Lower lobe of right lung (tissue), 2 donors: ENCODE data around the gene FSTL3. TPM values are rescaled to one million over a fixed set of nuclear protein-coding genes. Genes with fewer than 3 reads are reported as not detected.

ENCODE experiments used
- ATAC-seq, 2 donors: fragments of 200-7000 bp; cut with Tn5 transposase; one replicate each; pipeline ENCODE4 v1.9.1; 2020 to 2022; ENCODE audit warnings: mild to moderate bottlenecking in 2 of 2, moderate library complexity in 2 of 2
- DNase-seq: peaks from one replicate; pipeline ENCODE4 v3.0.0-alpha.2; 2020
- H3K27ac ChIP-seq: fragments of 200-600 bp; one replicate; pipeline ENCODE4 v1.8.0; 2022
- H3K27me3 ChIP-seq: fragments of 200-600 bp; one replicate; pipeline ENCODE4 v1.8.0; 2022; ENCODE audit warnings: low read depth
- H3K36me3 ChIP-seq: fragments of 200-600 bp; one replicate; pipeline ENCODE4 v1.8.0; 2022; ENCODE audit warnings: mild to moderate bottlenecking
- H3K4me1 ChIP-seq: fragments of 200-600 bp; one replicate; pipeline ENCODE4 v1.8.0; 2022
- H3K4me3 ChIP-seq: fragments of 200-600 bp; one replicate; pipeline ENCODE4 v1.8.0; 2022; ENCODE audit warnings: mild to moderate bottlenecking
- H3K9me3 ChIP-seq: fragments of 200-600 bp; one replicate; pipeline ENCODE4 v1.8.0; 2022
- CTCF ChIP-seq: fragments of 200-600 bp; IDR thresholded peaks from one replicate; pipeline ENCODE4 v1.8.0; 2022; ENCODE audit warnings: antibody characterized with exemption, mild to moderate bottlenecking
- intact Hi-C: fragments of 100-400 bp; cut with DNase I; formaldehyde crosslinking; loops from one replicate; pipeline ENCODE4 v1.11.0; 2022
- total RNA-seq: library from RNA; stranded (reverse); fragmentation: NEBNext Ultra II Directional; extraction: Animal tissue kit (Norgen Biotek cat#: 25700); gene quantifications from one replicate; pipeline ENCODE4 v1.2.1, GENCODE V29; 2021
- donor health status: DM: no; HTN: yes; CAD: no; lungs with severe emphysema.

FSTL3 gene
- total RNA-seq, 1 donor from 2014 or later = 48.0 TPM

DNA sequence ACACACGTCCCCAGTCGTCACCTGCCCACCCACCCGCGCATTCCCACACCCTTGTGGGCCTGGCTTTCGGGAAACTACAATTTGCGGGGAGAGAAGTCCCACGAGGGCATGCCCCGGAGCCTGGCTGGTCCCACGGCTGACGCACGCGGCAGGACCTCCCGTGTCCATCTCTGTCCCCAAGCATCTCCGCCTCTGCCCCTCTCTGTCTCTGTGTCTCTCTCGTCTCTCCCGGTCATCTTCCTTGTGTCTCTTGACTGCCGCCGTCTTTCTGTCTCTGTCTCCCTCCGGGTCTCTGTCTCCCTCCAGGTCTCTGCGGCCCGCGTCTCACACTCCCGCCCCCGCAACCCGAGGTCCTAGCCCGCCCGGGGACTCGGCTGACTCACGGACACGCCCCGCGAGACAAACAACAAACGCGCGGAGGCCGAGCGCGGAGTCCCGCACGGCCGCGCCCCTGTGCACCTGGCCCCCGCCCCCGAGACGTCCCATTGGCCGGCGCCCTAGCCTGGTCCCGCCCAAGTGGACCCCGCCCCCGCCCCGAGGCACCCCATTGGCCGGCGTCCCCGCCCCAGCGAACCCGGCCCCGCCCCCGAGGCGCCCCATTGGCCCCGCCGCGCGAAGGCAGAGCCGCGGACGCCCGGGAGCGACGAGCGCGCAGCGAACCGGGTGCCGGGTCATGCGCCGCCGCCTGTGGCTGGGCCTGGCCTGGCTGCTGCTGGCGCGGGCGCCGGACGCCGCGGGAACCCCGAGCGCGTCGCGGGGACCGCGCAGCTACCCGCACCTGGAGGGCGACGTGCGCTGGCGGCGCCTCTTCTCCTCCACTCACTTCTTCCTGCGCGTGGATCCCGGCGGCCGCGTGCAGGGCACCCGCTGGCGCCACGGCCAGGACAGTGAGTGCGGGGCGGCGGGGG, 36.7 kb upstream of the FSTL3 start, which contains the start of gene FGF22:
FGF22 (plus strand) TSS at position 627 of the 908 bp plus-strand sequence; CDS start at position 674, 47 bp downstream.
- Histone ChIP-seq H3K9me3 (no peaks in the 10 kb centered on the region), H3K4me3 (peak within 1 kb of the TSS; percentile 50), H3K27ac (no peak within 1 kb of the TSS), H3K36me3 (peaks cover under 1% of the 10 kb centered on the region), H3K27me3 (no peaks in the 10 kb centered on the region), H3K4me1 (peaks cover 18% of the 10 kb centered on the region)
- intact Hi-C loops = no loop called here
- DNase-seq (peak; percentile 93), ATAC-seq (peak; percentile 94 to 95)
- TF ChIP-seq CTCF = no peak

GRCh38 chr19:640161-640558, 36.0 kb upstream of the FSTL3 start:
- ATAC-seq (no peak), DNase-seq (no peak)
- Histone ChIP-seq H3K9me3 (no peaks in the 10 kb centered on the region), H3K27me3 (no peaks in the 10 kb centered on the region), H3K27ac (no peak overlapping the region), H3K4me1 (peaks cover 13% of the 10 kb centered on the region), H3K36me3 (peaks cover 7% of the 10 kb centered on the region), H3K4me3 (peak overlapping the region; percentile 50)
- TF ChIP-seq CTCF = no peak
- intact Hi-C loops = no loop called here

- Histone ChIP-seq H3K4me1 (peaks cover 13% of the 10 kb centered on the region), H3K27ac (no peak overlapping the region), H3K4me3 (no peak overlapping the region), H3K36me3 (peaks cover 9% of the 10 kb centered on the region), H3K27me3 (no peaks in the 10 kb centered on the region), H3K9me3 (no peaks in the 10 kb centered on the region)
- no peak for TF ChIP-seq CTCF
- intact Hi-C loops = no loop called here
- DNase-seq = no peak
- ATAC-seq = no peak
These were observed 35.5 kb upstream of the FSTL3 start for GRCh38 chr19:640606-641189.

- TF ChIP-seq CTCF = no peak
- H3K4me1 ChIP-seq = peaks cover 13% of the 10 kb centered on the region
- H3K4me3 ChIP-seq = no peak overlapping the region
- DNase-seq (no peak), ATAC-seq (no peak)
- no peaks in the 10 kb centered on the region for H3K27me3 ChIP-seq
- H3K36me3 ChIP-seq = peaks cover 19% of the 10 kb centered on the region
- no peaks in the 10 kb centered on the region for H3K9me3 ChIP-seq
- intact Hi-C loops = no loop called here
- H3K27ac ChIP-seq = no peak overlapping the region
These were observed 34.5 kb upstream of the FSTL3 start for GRCh38 chr19:641702-642101.

DNA sequence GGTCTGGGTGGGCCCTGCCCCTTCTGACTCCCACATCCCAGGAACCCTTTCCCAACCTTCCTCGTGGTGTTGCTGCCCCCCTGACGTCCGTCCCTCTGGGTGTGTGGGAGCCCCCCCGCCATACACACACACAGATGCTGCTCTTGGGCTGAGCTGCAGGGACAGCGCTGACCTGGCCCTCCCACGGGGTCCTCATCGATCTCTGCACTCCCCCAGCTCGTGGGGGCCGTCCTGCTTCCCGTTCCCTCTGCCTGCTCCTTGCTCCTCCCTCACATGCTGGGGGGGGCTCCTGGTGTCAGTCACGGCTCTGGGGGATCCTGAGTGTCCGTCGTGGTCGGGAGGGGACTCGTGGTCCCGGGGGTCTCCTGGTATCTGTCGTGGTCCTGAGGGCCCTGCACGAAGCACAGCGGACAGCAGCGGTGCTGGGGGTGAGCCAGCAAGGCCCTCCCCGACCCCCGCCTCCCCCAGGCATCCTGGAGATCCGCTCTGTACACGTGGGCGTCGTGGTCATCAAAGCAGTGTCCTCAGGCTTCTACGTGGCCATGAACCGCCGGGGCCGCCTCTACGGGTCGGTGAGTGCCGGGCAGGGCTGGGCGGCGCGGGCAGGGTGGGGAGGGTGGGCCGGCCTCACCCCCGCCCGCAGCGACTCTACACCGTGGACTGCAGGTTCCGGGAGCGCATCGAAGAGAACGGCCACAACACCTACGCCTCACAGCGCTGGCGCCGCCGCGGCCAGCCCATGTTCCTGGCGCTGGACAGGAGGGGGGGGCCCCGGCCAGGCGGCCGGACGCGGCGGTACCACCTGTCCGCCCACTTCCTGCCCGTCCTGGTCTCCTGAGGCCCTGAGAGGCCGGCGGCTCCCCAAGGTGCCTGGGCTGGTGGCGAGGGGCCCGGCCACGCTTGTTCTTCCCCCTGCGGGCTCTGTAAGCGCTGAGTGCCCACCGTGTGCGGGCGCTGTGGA, 33.1 kb upstream of the FSTL3 start:
- DNase-seq = no peak
- no peak overlapping the region for H3K4me3 ChIP-seq
- peaks cover 32% of the 10 kb centered on the region for H3K36me3 ChIP-seq
- ATAC-seq = no peak
- H3K4me1 ChIP-seq = peaks cover 13% of the 10 kb centered on the region
- no peak overlapping the region for H3K27ac ChIP-seq
- H3K9me3 ChIP-seq = no peaks in the 10 kb centered on the region
- intact Hi-C loops = no loop called here
- H3K27me3 ChIP-seq = no peaks in the 10 kb centered on the region
- TF ChIP-seq CTCF = no peak
